PFSK-1 (cell line): ENCODE data around the gene SLC17A8.

Experiments
- POLR2AphosphoS5 ChIP-seq: IDR thresholded peaks from 2 replicates; pipeline ENCODE4 v1.6.1; 2012; ENCODE audit warnings: low read depth, mild to moderate bottlenecking, control low read depth, low read length, moderate library complexity
- REST ChIP-seq, 2 experiments: IDR thresholded peaks; 2 replicates each; pipeline versions ENCODE4 v1.6.1 to v1.8.0; 2011 to 2012; ENCODE audit warnings: low read depth in 2 of 2, low read length in 2 of 2, control low read depth in 1 of 2, inconsistent platforms in 1 of 2, mild to moderate bottlenecking in 1 of 2, moderate library complexity in 1 of 2; ENCODE audit not compliant: insufficient read depth in 1 of 2
- SIN3A ChIP-seq: IDR thresholded peaks from 2 replicates; pipeline ENCODE4 v1.6.1; 2012; ENCODE audit warnings: mild to moderate bottlenecking, low read length, moderate library complexity, borderline replicate concordance; ENCODE audit not compliant: insufficient read depth

DNA sequence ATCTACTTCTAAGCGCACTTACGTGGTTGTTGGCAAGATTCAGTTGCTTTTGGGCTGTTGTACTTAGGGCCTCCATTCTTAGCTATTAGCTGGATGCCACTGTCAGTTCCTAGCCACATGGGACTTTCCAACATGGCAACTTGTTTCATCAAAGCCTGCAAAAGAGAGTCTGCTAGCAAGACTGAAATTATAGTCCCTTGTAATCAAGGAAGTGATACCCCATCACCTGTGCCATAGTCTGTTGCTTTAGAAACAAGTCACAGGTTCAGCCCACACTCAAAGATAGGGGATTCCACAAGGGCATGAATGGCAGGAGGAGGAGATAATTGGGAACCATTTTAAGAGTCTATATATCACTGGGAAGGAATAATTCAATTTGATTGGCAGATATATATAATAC, 27.1 kb upstream of the SLC17A8 start:
- no peak for TF ChIP-seq REST (IDR thresholded peaks at IDR 0.05; ENCODE audit: insufficient read depth in 1 of 2, low read depth in 2 of 2, low read length in 2 of 2)
- TF ChIP-seq SIN3A, result no peak
- no peak for TF ChIP-seq POLR2AphosphoS5
